ENCODE data around the gene ANKRD29. TPM values are rescaled to one million over a fixed set of nuclear protein-coding genes. Genes with fewer than 3 reads are reported as not detected.

ANKRD29 gene
- total and polyA plus RNA-seq, 10 of the 15 experiments (the other 5 are each of a cell fraction or from before 2014, with no cell fraction given) = 0.53 to 9.2 (median 1.6) TPM

- no peak overlapping the region for H2AFZ ChIP-seq (ENCODE audit: control insufficient read depth, low read depth, low read length)
- ChIA-PET RAD21 (ENCODE audit: unreplicated experiment) (interaction anchor here (0.9 to 7.5 kb wide), 6 partner anchors 23 to 218 kb away, joined by 3 to 148 read pairs (median 11); no protein-coding TSS in a partner anchor), POLR2A (no interaction called here), CTCF (interaction anchor here (0.8 to 7.1 kb wide), 10 partner anchors 9 to 409 kb away, joined by 3 to 233 read pairs (median 4); no protein-coding TSS in a partner anchor), SMC1A (ENCODE audit: uncharacterized antibody, unreplicated experiment) (interaction anchor here (1.1 to 6.9 kb wide), 5 partner anchors 9 to 207 kb away, joined by 3 to 167 read pairs (median 6); no protein-coding TSS in a partner anchor)
- H3K36me3 ChIP-seq (ENCODE audit: control insufficient read depth in 2 of 2, insufficient read depth in 2 of 2, low read length in 1 of 2) = no peaks in the 10 kb centered on the region
- H3K4me3 ChIP-seq = no peak overlapping the region
- no peaks in the 10 kb centered on the region for H4K20me1 ChIP-seq (ENCODE audit: control insufficient read depth, insufficient read depth)
- no peak overlapping the region for H3K4me2 ChIP-seq (ENCODE audit: control insufficient read depth, insufficient read depth)
- TF ChIP-seq NFYB (IDR thresholded peaks at IDR 0.05; ENCODE audit: insufficient read depth, low read depth, low read length) (no peak), PBX3 (IDR thresholded peaks at IDR 0.05; ENCODE audit: insufficient replicate concordance, low read depth, low read length) (no peak), RFX5 (IDR thresholded peaks at IDR 0.05; ENCODE audit: low read depth, low read length) (no peak), HCFC1 (IDR thresholded peaks at IDR 0.05; ENCODE audit: low read length) (no peak), SUZ12 (IDR thresholded peaks at IDR 0.05; ENCODE audit: unreplicated experiment) (no peak)
- no peaks in the 10 kb centered on the region for H3K4me1 ChIP-seq (ENCODE audit: control insufficient read depth, insufficient read depth, low read length)
- no peak overlapping the region for H3K27ac ChIP-seq (ENCODE audit: control insufficient read depth, insufficient read depth)
- intact Hi-C loops (cut with micrococcal nuclease; ENCODE audit: unreplicated experiment) = loop anchor here (5.0 kb wide), 1 partner anchor 208 kb away; no protein-coding TSS in a partner anchor
- H3K27me3 ChIP-seq (replicated peaks in 1 of 2; ENCODE audit: control insufficient read depth in 2 of 2, insufficient read depth in 2 of 2, low read length in 1 of 2) = no peaks in the 10 kb centered on the region
- H3K79me2 ChIP-seq (ENCODE audit: control insufficient read depth, insufficient read depth, low read length) = no peaks in the 10 kb centered on the region
- peaks cover 3% of the 10 kb centered on the region; the same call in 1 of the 3 replicates for H3K9me3 ChIP-seq (replicated peaks; ENCODE audit: control insufficient read depth, insufficient read depth, low read length)
- no peak overlapping the region for H3K9ac ChIP-seq (ENCODE audit: control insufficient read depth, insufficient read depth, low read length)
- no TSS peak for BruUV-seq (replicated peaks)
- in situ Hi-C loops (cut with MboI) = loop anchor here (5.0 kb wide), 1 partner anchor 78 kb away; no protein-coding TSS in a partner anchor
- DNase-seq (ENCODE audit: low read depth, low spot score) (no peak), ATAC-seq (no peak), FAIRE-seq (no peak)
Measured at GRCh38 chr18:23704806-23705205, 42.1 kb upstream of the ANKRD29 start.

- ChIA-PET RAD21 (ENCODE audit: unreplicated experiment) (interaction anchor here (0.9 to 7.5 kb wide), 12 partner anchors 22 to 217 kb away, joined by 3 to 148 read pairs (median 5); no protein-coding TSS in a partner anchor), CTCF (interaction anchor here (0.5 to 7.1 kb wide), 21 partner anchors 10 to 238 kb away, joined by 3 to 233 read pairs (median 5); no protein-coding TSS in a partner anchor), SMC1A (ENCODE audit: uncharacterized antibody, unreplicated experiment) (interaction anchor here (0.6 to 6.9 kb wide), 12 partner anchors 9 to 904 kb away, joined by 3 to 167 read pairs (median 8); no protein-coding TSS in a partner anchor), POLR2A (no interaction called here)
- Histone ChIP-seq H3K79me2 (ENCODE audit: control insufficient read depth, insufficient read depth, low read length) (no peaks in the 10 kb centered on the region), H3K4me1 (ENCODE audit: control insufficient read depth, insufficient read depth, low read length) (no peaks in the 10 kb centered on the region), H3K9ac (ENCODE audit: control insufficient read depth, insufficient read depth, low read length) (no peak overlapping the region), H3K4me2 (ENCODE audit: control insufficient read depth, insufficient read depth) (no peak overlapping the region), H3K36me3 (ENCODE audit: control insufficient read depth in 2 of 2, insufficient read depth in 2 of 2, low read length in 1 of 2) (no peaks in the 10 kb centered on the region), H3K9me3 (replicated peaks; ENCODE audit: control insufficient read depth, insufficient read depth, low read length) (peaks cover 3% of the 10 kb centered on the region; the same call in 1 of the 3 replicates), H2AFZ (ENCODE audit: control insufficient read depth, low read depth, low read length) (no peak overlapping the region), H3K27me3 (replicated peaks in 1 of 2; ENCODE audit: control insufficient read depth in 2 of 2, insufficient read depth in 2 of 2, low read length in 1 of 2) (no peaks in the 10 kb centered on the region), H3K27ac (ENCODE audit: control insufficient read depth, insufficient read depth) (no peak overlapping the region), H4K20me1 (ENCODE audit: control insufficient read depth, insufficient read depth) (no peaks in the 10 kb centered on the region), H3K4me3 (no peak overlapping the region)
- ATAC-seq (no peak), DNase-seq (ENCODE audit: low read depth, low spot score) (no peak), FAIRE-seq (no peak)
- no TSS peak for BruUV-seq (replicated peaks)
- in situ Hi-C loops (cut with MboI) = loop anchor here (5.0 kb wide), 1 partner anchor 77 kb away; no protein-coding TSS in a partner anchor
- intact Hi-C loops (cut with micrococcal nuclease; ENCODE audit: unreplicated experiment) = loop anchor here (1.0 to 5.0 kb wide), 4 partner anchors 82 to 207 kb away; no protein-coding TSS in a partner anchor
- 8% methylated on average over 6 of the region's 6 CpGs for WGBS (ENCODE audit: insufficient coverage, insufficient replicate concordance, low lambda C conversion rate, missing lambda C conversion rate)
- TF ChIP-seq IRF3 (IDR thresholded peaks at IDR 0.05) = no peak
- TF ChIP-seq NFIC (IDR thresholded peaks at IDR 0.05; ENCODE audit: low read depth, low read length) = no peak
- TF ChIP-seq HSF1 (IDR thresholded peaks at IDR 0.05; ENCODE audit: low read depth, low read length) = no peak
- TF ChIP-seq SRF (IDR thresholded peaks at IDR 0.05; ENCODE audit: low read depth in 2 of 2, low read length in 2 of 2) = no peak
- no peak for TF ChIP-seq RAD21 (IDR thresholded peaks at IDR 0.05; ENCODE audit: insufficient read depth, low read depth, low read length)
Measured at GRCh38 chr18:23703987-23704384, 41.3 kb upstream of the ANKRD29 start.
